DMS79 (cell line): ENCODE measurements around the gene PRKAR1B.
A peak's percentile ranks its signal among the peaks of the same experiment; 100 is the strongest.
"Not testable (repeated sequence)": the region's sequence is repeated elsewhere in the genome, so short reads cannot be mapped to it uniquely, and the experiment has no call there.

Source experiments
- DNase-seq: peaks from one replicate; lab custom pipeline; 2025; lab: John Stamatoyannopoulos, UW

Gene PRKAR1B

DNA sequence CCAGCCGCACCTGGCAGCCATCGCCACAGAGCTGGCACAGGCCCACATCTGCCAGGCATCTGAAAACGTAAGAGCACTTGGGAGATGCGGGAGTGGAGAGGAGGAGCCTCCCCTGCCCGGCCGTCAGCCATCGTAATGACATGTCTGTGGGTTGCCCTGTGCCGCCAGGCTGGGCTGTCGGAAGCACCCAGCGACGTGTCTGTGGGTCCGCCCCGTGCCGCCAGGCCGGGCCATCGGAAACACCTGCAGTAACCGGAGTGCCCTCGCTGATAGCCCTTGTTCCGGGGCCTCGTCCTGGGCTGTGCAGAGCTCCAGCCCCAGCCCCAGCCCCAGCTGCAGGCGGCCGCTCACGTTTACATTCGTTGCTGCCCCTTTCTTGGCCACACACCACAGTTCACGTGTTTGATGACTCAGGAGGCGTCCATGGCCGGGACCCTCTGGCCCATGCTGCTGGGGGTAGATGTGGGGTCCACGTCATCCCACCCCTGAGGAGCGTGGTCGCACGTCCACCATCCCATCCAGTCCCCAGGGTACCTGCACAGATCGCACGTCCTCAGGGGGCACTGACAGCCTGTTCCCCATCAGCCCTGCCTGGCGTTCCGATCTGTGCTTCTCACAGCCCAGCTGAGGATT lies 30.0 kb upstream of the PRKAR1B start:
- no peak for DNase-seq

GRCh38 chr7:756231-756927 lies 29.3 kb upstream of the PRKAR1B start:
- no peak for DNase-seq

GRCh38 chr7:755413-755805 lies 28.3 kb upstream of the PRKAR1B start:
- no peak for DNase-seq

- DNase-seq = no peak
Observed at GRCh38 chr7:754531-755412, 27.7 kb upstream of the PRKAR1B start.

GRCh38 chr7:753190-753589 lies 26.1 kb upstream of the PRKAR1B start:
- DNase-seq = no peak

DNA sequence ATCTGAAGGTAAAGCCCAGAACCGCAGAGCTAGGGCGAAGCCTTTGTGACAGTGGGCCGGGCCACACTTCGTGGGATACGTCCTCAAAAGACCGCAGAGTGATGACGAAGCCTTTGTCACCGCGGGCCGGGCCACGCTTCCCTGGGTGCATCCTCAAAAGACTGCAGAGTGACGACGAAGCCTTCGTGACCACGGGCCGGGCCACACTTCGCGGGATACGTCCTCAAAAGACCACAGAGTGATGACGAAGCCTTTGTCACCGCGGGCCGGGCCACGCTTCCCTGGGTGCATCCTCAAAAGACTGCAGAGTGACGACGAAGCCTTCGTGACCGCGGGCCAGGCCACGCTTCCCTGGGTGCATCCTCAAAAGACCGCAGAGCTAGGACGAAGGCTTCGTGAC lies 25.2 kb upstream of the PRKAR1B start:
- DNase-seq = not testable (repeated sequence)

DNA sequence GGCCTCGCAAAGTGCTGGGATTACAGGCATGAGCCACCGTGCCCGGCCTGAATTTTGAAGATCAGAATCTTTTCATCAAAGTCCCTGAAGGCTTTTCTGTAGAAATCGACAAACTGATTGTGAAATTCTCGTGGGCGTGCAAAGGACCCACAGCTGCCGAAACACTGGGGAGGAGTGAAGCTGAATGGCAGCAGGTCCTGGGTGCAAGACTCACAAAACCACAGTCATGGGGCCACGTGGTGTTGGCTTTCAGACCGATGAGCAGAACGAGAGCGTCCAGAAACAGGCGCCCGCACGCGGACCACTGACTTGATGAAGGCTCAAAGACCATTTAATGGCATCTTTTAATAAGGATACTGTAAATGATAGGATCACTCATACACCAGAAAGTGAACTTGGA lies 24.7 kb upstream of the PRKAR1B start:
- no peak for DNase-seq

GRCh38 chr7:750111-750905 lies 23.2 kb upstream of the PRKAR1B start:
- no peak for DNase-seq

- peak; percentile 81 for DNase-seq
Observed at GRCh38 chr7:749140-749551, 22.1 kb upstream of the PRKAR1B start.

DNA sequence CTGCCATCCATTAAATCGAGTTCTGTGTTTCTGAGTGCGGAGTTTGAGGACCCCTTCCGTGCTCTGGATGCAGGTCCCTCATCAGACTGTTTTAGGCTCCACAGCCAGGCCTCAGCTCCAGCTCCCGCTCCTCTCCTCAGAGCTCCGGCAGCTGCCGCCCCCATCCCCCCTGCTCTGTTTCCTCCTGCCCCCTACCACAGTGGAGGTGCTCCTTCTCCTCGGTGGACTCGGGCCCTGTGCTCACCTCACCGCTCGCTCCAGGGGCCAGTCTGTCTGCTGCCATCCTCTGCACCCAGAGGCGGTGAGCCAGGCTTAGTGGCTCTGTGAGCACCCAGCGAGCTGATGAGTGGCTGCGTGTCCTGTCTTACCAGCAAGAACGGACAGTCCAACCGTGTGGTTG lies 21.4 kb upstream of the PRKAR1B start:
- DNase-seq = no peak

- no peak for DNase-seq
Observed at GRCh38 chr7:747186-747585, 20.1 kb upstream of the PRKAR1B start.

DNA sequence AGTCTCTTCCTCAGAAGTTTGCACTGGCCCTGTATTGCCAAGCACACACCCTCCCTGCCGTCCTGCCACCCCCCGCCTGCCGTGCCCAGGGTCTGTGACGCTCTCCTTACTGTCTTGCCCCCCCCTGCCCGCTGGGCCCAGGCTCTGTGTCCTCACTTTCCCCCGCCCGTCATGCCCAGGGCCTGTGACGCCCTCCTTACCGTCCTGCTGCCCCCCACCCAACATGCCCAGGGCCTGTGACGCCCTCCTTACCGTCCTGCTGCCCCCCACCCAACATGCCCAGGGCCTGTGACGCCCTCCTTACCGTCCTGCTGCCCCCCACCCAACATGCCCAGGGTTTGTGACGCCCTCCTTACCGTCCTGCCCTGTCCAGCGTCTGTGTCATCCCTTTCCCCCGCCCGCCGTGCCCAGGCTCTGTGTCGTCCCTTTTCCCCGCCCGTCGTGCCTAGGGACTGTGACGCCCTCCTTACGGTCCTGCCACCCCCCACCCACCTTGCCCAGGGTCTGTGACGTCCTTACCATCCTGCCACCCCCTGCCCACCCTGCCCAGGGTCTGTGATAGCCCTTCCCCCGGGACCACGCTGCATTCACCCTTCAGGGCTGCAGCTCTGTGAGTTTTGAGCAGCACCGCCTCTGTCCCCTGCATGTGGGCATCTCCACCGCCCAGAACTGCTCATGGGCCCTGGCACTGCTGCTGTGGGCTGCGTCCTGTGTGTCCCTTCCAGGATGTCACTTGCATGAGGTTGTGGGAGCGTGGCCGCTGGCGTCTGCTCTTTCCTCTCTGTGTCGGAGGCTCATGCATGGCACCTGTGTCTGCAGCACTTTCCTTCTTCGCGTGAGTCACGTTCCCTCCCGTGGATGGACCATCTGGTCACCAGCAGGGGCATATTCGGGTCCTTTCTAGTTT lies 19.3 kb upstream of the PRKAR1B start:
- DNase-seq = no peak

DNA sequence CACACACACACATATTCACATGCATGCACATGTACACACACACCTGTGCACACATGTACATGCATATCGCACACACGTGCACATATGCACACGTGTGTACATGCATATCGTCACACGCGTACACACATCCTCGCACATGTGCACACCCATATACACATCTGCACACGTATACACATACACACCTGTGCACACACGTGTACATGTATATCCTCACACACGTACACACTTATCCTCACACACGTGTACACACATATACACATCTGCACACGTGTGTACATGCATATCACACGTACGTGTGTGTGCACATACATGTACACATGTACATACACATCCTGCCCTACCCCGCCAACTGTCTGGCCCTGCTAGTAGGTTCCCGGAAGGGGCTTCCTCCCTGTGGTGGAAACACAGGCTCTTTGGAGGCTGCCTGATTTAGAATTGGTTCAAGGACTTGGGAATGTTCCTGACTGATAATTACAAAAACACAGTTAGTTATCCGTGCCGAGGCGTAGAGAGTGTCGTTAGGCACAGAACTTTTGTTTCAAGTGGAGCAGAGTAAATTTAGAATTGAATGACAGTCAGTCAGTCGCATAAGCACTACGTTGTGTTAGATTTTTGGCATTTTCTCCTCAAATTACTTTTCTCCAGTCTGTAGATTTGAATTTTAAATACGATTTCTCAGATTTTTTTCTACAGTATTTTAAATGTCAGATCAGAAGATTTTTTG lies 18.5 kb upstream of the PRKAR1B start:
- no peak for DNase-seq

DNA sequence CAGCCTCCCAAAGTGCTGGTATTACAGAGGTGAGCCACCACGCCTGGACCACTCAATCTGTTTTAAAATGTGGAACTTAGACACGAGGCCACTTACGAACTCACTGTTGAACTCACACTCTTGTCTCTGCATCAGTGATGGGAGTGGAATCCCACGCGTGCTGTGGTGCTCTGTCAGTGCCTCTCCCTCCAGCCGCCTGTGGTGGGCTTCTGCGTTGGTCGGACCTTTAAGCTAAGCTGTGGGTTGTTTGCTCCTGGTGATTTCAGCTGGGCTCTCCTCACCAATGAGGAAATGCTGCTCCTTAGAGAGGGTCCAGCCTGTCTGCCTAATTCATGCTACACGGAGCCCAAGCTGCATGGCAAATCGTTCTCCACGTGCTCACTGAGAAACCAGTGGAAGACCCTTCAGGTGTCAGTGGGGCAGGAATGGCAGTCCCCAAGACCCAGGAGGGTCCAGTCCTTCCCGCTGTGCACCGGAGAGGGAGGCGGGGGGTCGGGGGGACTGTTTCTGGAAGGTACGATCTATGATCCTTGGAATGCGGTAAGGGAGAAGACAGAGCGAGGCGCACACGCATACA lies 17.9 kb upstream of the PRKAR1B start:
- no peak for DNase-seq

DNA sequence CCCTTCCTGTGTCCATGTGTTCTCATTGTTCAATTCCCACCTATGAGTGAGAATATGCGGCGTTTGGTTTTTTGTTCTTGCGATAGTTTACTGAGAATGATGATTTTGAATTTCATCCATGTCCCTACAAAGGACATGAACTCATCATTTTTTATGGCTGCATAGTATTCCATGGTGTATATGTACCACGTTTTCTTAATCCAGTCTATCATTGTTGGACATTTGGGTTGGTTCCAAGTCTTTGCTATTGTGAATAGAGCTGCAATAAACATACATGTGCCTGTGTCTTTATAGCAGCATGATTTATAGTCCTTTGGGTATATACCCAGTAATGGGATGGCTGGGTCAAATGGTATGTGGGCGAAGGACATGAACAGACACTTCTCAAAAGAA lies 17.0 kb upstream of the PRKAR1B start:
- not testable (repeated sequence) for DNase-seq

DNA sequence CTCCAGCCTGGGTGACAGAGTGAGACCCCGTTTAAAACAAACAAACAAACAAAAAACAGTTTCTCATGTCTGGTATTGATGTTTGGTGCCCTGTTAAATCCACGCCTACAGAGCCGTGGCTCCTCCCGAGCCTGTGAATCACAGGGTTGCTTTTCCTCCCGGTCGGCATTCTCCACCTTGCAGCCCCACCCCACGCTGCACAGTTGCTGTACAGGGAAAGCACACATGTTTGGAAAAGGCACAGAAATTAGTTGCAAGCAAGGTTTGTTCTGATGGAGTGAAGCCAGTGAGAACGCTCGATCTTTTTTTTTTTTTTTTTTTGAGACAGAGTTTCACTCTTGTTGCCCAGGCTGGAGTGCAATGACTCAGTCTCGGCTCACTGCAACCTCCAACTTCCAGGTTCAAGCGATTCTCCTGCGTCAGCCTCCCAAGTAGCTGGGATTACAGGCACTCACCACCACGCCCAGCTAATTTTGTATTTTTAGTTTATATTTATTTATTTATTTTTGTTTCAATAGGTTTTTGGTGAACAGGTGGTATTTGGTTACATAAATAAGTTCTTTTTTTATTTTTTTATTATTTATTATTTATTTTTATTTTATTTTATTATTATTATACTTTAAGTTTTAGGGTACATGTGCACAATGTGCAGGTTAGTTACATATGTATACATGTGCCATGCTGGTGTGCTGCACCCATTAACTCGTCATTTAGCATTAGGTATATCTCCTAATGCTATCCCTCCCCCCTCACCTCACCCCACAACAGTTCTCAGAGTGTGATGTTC lies 16.5 kb upstream of the PRKAR1B start:
- not testable (repeated sequence) for DNase-seq

- no peak for DNase-seq
Observed at GRCh38 chr7:742791-743190, 15.7 kb upstream of the PRKAR1B start.

DNA sequence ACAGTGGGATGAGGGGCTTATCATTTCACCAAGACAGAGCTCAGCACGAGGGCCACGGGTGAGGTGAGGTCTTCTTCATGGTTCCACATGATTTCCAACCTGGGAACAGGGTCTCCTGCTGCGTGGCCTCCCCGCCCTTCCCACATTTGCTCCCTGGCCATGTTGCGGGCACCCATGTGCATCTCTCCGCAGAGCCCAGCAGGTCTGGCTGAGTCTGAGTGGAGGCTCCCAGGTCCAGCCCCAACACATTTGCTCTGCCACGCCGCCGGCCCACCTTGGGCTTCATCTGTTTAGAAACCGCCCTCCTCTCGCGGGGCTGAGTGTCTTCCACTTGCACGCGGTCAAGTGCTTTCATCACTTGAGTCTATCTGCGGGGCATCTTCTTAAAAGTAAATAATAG lies 14.8 kb upstream of the PRKAR1B start:
- no peak for DNase-seq

GRCh38 chr7:741191-741671 lies 14.2 kb upstream of the PRKAR1B start:
- no peak for DNase-seq
